Left lung (tissue), 10 donors: ENCODE data around the gene NLGN3. TPM values are rescaled to one million over a fixed set of nuclear protein-coding genes. Genes with fewer than 3 reads are reported as not detected.

Source experiments
- ATAC-seq: fragments of 200-7000 bp; cut with Tn5 transposase; one replicate; pipeline ENCODE4 v1.9.1; 2020; ENCODE audit warnings: moderate library complexity
- DNase-seq, 4 donors: peaks; one replicate each; pipeline ENCODE4 v3.0.0-alpha.2; 2013 to 2020
- H3K27ac ChIP-seq, 2 donors: fragments of 200-600 bp; sonication (generic) in 1 of 2; one replicate each; pipeline versions ENCODE4 v1.5.0 to v1.8.0; 2020 to 2021
- H3K27me3 ChIP-seq, 2 donors: fragments of 200-600 bp; sonication (generic) in 1 of 2; one replicate each; pipeline versions ENCODE4 v1.5.0 to v1.8.0; 2020 to 2021
- H3K36me3 ChIP-seq, 2 donors: fragments of 200-600 bp; sonication (generic) in 1 of 2; one replicate each; pipeline versions ENCODE4 v1.5.0 to v1.8.0; 2020 to 2021
- H3K4me1 ChIP-seq, 2 donors: fragments of 200-600 bp; one replicate each; pipeline ENCODE4 v1.8.0; 2021
- H3K4me3 ChIP-seq, 2 donors: fragments of 200-600 bp; sonication (generic) in 1 of 2; one replicate each; pipeline versions ENCODE4 v1.5.0 to v1.8.0; 2020 to 2021; ENCODE audit warnings: mild to moderate bottlenecking in 1 of 2
- H3K9me3 ChIP-seq, 2 donors: fragments of 200-600 bp; sonication (generic) in 1 of 2; one replicate each; pipeline versions ENCODE4 v1.5.0 to v1.8.0; 2020 to 2021
- intact Hi-C, 2 donors: fragments of 100-400 bp; cut with DNase I; formaldehyde crosslinking; loops; one replicate each; pipeline versions ENCODE4 v1.11.2 to v1.14.2; 2022
- polyA plus RNA-seq, 6 donors: library from polyadenylated mRNA; unstranded; fragments of 120-200 nt; gene quantifications; one replicate each; pipeline ENCODE4 v1.2.1, GENCODE V29; 2013; ENCODE audit not compliant: insufficient read length in 6 of 6
- total RNA-seq, 2 donors: library from RNA; stranded (reverse); fragmentation: NEBNext Ultra II Directional; extraction: Animal tissue kit (Norgen Biotek cat#: 25700); gene quantifications; one replicate each; pipeline ENCODE4 v1.2.1, GENCODE V29; 2021
- TF ChIP-seq, protein P1 (sequence below), 2 donors: fragments of 200-600 bp; sonication (generic) in 1 of 2; IDR thresholded peaks; one replicate each; pipeline versions ENCODE4 v1.5.0 to v1.8.0; 2021; ENCODE audit warnings: antibody characterized with exemption in 2 of 2
- donor health status: DM: no; HTN: yes; CAD: no.
- donor health status: DM: no; HTN: no; CAD: no.

The NLGN3 gene
- total and polyA plus RNA-seq, 8 donors = 1.0 to 8.4 (median 6.0) TPM

DNA sequence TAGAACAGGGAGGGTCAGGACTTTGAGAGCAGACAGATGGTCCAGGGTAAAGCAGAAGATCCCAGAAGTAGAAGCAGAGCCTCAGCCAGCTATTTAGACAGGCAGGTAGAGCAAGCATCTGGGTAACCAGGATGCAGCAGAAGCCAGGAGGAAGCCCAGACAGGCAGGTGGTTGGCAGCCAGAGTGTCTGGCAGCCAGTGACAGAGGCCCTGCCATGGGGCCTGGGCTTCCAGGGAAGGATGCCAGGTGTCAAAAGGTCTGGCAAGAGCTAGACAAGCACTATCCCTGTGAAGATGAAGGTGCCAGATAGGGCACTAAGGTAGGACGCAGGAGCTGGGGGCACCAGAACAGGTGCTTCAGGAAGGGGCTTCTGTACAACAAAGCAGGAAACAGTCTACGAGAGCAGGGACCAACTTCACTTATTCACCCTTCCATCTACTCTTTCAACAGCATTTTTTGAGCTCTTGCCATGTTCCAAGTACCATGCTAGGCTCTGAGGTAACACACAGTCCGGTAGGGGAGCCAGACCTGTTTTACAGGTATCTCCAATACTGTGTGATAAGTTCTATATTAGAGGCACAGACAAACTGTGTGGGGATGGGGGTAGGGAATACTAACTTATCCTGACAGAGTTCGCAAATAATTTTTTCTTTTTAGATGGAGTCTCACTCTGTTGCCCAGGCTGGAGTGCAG is 40.3 kb downstream of the NLGN3 start:
- TF ChIP-seq, protein P1, sequence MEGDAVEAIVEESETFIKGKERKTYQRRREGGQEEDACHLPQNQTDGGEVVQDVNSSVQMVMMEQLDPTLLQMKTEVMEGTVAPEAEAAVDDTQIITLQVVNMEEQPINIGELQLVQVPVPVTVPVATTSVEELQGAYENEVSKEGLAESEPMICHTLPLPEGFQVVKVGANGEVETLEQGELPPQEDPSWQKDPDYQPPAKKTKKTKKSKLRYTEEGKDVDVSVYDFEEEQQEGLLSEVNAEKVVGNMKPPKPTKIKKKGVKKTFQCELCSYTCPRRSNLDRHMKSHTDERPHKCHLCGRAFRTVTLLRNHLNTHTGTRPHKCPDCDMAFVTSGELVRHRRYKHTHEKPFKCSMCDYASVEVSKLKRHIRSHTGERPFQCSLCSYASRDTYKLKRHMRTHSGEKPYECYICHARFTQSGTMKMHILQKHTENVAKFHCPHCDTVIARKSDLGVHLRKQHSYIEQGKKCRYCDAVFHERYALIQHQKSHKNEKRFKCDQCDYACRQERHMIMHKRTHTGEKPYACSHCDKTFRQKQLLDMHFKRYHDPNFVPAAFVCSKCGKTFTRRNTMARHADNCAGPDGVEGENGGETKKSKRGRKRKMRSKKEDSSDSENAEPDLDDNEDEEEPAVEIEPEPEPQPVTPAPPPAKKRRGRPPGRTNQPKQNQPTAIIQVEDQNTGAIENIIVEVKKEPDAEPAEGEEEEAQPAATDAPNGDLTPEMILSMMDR (IDR thresholded peaks at IDR 0.05) = no peak
- H3K27ac ChIP-seq = no peak overlapping the region
- ATAC-seq (peak; percentile 7), DNase-seq (peak in 1 of 4 donors; percentile 42)
- intact Hi-C loops = no loop called here
- H3K4me1 ChIP-seq = peaks cover 0 to 4% of the 10 kb centered on the region in 2 donors
- no peaks in the 10 kb centered on the region for H3K27me3 ChIP-seq
- no peaks in the 10 kb centered on the region for H3K36me3 ChIP-seq
- no peaks in the 10 kb centered on the region for H3K9me3 ChIP-seq
- no peak overlapping the region for H3K4me3 ChIP-seq

DNA sequence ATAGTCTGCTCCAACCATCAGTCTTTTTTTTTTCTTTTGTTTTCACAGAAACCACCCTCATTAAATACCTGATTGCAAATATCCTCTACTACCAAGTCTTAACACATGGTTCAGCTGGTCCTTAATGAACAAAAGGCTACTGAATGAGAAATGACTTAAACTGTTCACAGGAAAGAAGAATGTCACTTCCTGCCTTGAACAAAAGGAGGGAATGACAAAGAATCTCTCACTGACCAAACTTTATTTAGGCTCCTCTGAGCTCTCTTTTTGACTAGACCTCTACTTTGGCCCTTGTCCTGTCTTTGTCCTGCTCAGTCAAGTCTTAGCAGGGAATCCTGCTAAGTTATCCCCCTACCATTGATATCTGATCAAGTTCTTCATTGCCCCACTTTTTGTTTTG is 46.6 kb downstream of the NLGN3 start:
- intact Hi-C loops = no loop called here
- ATAC-seq = no peak
- TF ChIP-seq, protein P1 (IDR thresholded peaks at IDR 0.05) = no peak

GRCh38 chrX:71195964-71196649 is 51.5 kb downstream of the NLGN3 start:
- no peaks in the 10 kb centered on the region for H3K36me3 ChIP-seq
- H3K4me3 ChIP-seq = peak overlapping the region in 1 of 2 donors; percentile 38
- DNase-seq = no peak
- intact Hi-C loops = no loop called here
- no peaks in the 10 kb centered on the region for H3K9me3 ChIP-seq
- H3K27me3 ChIP-seq = no peaks in the 10 kb centered on the region
- TF ChIP-seq, protein P1 (IDR thresholded peaks at IDR 0.05) = no peak
- no peaks in the 10 kb centered on the region for H3K4me1 ChIP-seq
- ATAC-seq = no peak
- H3K27ac ChIP-seq = no peak overlapping the region

More for the DNA sequence above, 46.6 kb downstream of the NLGN3 start:
- no peak for DNase-seq
- no peak overlapping the region for H3K27ac ChIP-seq
- H3K4me3 ChIP-seq = no peak overlapping the region
- no peaks in the 10 kb centered on the region for H3K4me1 ChIP-seq
- H3K36me3 ChIP-seq = no peaks in the 10 kb centered on the region
- H3K9me3 ChIP-seq = no peaks in the 10 kb centered on the region
- no peaks in the 10 kb centered on the region for H3K27me3 ChIP-seq

DNA sequence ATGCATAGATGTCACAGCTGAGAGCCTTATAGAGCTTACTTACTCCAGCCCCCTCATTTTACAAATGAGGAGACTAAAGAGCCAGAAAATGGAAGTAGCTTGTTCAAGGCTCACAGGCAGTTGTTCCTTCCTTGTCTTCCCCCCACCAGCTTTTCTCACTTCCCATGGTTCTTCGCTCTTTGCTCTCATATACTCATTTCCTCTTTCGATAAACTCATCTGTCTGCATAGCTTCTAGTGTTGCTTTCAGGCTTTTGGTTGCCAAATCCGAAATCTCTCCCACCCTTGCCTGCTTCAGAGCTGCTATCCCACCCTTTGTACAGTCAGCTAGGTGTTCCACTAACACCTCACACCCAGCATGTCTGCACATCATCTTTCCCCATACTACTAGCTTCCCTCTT is 53.4 kb downstream of the NLGN3 start:
- H3K36me3 ChIP-seq = no peaks in the 10 kb centered on the region
- TF ChIP-seq, protein P1 (IDR thresholded peaks at IDR 0.05) = no peak
- peak overlapping the region in 1 of 2 donors; percentile 38 for H3K4me3 ChIP-seq
- H3K9me3 ChIP-seq = no peaks in the 10 kb centered on the region
- intact Hi-C loops = no loop called here
- no peaks in the 10 kb centered on the region for H3K27me3 ChIP-seq
- peak; percentile 24 for ATAC-seq
- no peak for DNase-seq
- H3K27ac ChIP-seq = peak overlapping the region in 1 of 2 donors; percentile 25
- H3K4me1 ChIP-seq = no peaks in the 10 kb centered on the region

- intact Hi-C loops = no loop called here
- Histone ChIP-seq H3K27me3 (no peaks in the 10 kb centered on the region), H3K9me3 (no peaks in the 10 kb centered on the region), H3K27ac (no peak overlapping the region), H3K36me3 (no peaks in the 10 kb centered on the region), H3K4me1 (no peaks in the 10 kb centered on the region), H3K4me3 (no peak overlapping the region)
- TF ChIP-seq, protein P1 (IDR thresholded peaks at IDR 0.05) = no peak
- DNase-seq (no peak), ATAC-seq (no peak)
These were observed 54.8 kb downstream of the NLGN3 start for GRCh38 chrX:71199252-71200008.
